Activated CD4-positive, CD25-positive, alpha-beta regulatory T cell (primary cell): Measurements from ENCODE around the gene PLCH1.
"Not testable (repeated sequence)": the region's sequence is repeated elsewhere in the genome, so short reads cannot be mapped to it uniquely, and the experiment has no call there.

Experiments
- DNase-seq, 4 experiments: peaks; one replicate each; lab custom pipeline; 2025; lab: John Stamatoyannopoulos, UW

Gene PLCH1

DNA sequence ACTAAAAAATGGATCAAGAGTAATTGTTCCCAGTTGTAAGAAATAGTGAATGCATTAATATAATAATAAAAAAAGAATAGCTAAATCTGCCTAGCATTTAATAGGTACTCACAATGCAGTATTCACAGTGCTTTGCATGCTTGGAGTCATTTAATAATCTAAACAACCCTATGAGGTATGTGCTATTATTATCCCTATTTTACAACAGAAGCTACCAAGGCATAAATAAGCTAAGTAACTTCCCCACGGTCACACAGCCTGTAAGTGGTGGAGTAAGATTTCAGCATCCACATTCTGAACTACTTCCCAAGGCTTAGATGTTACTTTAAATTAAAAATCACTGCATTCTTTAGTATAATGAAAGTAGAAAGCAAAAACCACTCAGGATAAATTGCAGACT is 102.9 kb downstream of the PLCH1 start:
- DNase-seq: no peak

DNA sequence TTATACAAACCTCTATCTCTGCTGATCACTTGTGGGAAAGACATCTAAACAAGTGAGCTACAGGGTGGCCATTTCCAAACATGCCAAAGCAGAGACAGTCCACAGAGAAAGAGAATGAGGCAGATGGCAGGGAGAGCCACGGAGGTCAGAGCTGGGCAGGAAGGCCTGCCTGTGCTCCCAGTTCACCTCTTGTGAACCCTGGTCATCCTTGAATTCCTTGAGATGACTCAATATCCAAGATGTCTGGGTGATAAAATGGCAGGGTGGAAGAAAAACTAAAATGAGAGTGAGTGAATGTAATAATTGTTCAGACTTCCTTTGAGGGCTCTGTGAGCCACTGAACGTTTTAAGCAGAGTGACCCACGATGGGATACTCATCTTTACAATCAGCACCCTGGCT is 104.8 kb downstream of the PLCH1 start:
- no peak for DNase-seq

GRCh38 chr3:155639462-155640055 is 105.3 kb downstream of the PLCH1 start:
- no peak for DNase-seq

GRCh38 chr3:155638461-155638860 is 106.4 kb downstream of the PLCH1 start:
- DNase-seq: not testable (repeated sequence)

GRCh38 chr3:155637567-155637966 is 107.3 kb downstream of the PLCH1 start:
- DNase-seq: no peak

DNA sequence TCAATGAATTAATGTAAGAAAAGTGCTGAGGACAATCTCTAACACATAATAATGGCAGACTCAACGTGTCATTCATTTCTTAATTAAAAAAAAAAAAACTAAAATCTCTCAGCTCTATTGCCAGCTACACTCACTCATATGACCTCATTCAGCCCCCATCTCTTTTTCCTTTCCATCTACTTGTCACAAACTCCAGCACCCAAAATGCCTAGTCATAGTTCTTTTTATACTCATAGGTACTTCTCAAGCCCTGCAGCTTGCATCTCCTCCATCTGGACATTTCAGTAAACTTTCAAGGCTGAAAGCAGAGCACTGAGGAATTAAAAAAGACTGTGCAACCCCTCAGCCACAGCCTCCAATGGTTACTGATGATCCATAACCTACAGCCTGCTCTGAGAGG is 109.8 kb downstream of the PLCH1 start:
- DNase-seq: no peak

GRCh38 chr3:155634121-155634719 is 110.7 kb downstream of the PLCH1 start:
- no peak for DNase-seq

- no peak for DNase-seq
These were observed 113.4 kb downstream of the PLCH1 start for GRCh38 chr3:155631323-155632019.

GRCh38 chr3:155629556-155629955 is 115.3 kb downstream of the PLCH1 start:
- no peak for DNase-seq

- no peak for DNase-seq
These were observed 115.8 kb downstream of the PLCH1 start for GRCh38 chr3:155629056-155629455.

DNA sequence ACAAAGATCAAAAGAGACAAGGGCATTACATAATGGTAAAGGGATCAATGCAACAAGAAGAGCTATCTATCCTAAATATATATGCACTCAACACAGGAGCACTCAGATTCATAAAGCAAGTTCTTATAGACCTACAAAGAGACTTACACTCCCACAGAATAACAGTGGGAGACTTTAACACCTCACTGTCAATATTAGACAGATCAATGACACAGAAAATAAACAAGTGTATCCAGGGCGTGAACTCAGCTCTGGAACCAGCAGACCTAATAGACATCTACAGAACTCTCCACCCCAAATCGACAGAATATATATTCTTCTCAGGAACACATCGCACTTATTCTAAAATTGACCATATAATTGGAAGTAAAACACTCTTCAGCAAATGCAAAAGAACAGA is 122.2 kb downstream of the PLCH1 start:
- not testable (repeated sequence) for DNase-seq

DNA sequence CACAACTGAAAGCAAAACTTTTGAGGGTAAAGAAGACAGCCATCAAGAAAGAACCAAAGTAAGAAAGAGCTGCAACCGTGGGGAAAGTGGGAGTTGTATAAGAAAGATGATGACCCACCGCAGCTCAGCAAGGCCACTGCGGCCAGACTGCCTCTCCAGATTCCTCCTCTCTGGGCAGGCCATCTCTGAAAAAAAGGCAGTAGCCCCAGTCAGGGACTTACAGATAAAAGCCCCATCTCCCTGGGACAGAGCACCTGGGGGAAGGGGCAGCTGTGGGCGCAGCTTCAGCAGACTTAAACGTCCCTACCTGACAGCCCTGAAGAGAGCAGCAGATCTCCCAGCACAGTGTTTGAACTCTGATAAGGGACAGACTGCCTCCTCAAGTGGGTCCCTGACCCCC is 124.3 kb downstream of the PLCH1 start:
- DNase-seq: not testable (repeated sequence)

GRCh38 chr3:155619118-155619915 is 125.6 kb downstream of the PLCH1 start:
- DNase-seq: no peak

DNA sequence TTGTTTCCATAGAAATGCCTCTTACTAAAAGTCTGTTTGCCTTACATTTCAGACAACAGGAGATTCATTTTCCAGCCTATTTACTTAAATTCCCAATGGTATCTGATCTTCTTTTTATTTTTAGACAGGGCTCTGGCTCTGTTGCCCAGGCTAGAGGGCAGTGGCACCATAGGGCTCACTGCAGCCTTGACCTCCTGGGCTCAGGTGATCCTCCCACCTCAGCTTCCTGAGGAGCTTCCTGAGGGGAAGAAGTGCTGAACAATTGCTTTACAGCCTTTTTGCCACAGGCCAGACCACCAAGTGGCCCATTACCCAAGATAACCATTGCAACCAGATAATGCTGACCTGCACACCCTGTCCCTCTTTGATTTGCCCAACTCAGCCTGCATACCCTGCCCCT is 126.3 kb downstream of the PLCH1 start:
- no peak for DNase-seq

DNA sequence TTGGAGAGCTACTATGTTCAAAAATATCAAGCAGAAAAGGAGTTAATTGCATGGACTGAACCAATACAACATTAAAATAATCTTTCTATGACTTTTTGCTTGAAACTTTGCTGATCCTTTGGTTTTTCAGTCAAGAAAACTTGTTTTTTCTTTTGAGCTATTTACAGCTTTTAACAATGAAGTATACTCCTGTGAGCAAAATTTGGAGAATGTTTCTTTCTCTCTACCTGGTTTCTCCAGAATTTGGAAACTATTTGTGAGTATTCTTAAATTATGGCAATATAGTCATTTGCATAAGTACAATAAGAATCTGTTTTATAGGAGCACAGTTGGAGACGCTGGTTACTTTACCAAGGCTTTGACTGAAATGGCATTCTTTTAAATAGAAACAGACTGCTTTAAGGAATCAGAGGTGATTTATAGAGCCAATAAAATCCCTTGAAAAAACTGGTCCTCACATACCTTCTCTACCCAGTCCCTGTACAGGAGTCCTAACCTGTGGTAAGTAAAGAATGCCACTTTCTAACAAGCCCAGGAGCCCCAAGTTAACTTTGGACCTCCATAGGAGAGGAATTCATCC is 127.4 kb downstream of the PLCH1 start:
- DNase-seq: no peak

DNA sequence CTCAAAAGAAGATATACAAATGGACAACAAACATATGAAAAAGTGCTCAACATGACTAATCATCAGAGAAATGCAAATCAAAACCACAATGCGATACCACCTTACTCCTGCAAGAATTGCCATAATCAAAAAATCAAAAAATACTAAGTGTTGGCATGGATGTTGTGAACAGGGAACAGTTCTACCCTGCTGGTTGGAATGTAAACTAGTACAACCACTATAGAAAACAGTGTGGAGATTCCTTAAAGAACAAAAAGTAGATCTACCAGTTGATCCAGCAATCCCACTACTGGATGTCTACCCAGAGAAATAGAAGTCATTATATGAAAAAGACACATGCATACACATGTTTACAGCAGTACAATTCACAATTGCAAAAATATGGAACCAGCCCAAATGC is 129.7 kb downstream of the PLCH1 start:
- DNase-seq: not testable (repeated sequence)

- DNase-seq: not testable (repeated sequence)
These were observed 130.5 kb downstream of the PLCH1 start for GRCh38 chr3:155614410-155614809.

GRCh38 chr3:155611456-155611855 is 133.4 kb downstream of the PLCH1 start:
- DNase-seq: no peak

GRCh38 chr3:155609586-155609985 is 135.3 kb downstream of the PLCH1 start:
- no peak for DNase-seq

DNA sequence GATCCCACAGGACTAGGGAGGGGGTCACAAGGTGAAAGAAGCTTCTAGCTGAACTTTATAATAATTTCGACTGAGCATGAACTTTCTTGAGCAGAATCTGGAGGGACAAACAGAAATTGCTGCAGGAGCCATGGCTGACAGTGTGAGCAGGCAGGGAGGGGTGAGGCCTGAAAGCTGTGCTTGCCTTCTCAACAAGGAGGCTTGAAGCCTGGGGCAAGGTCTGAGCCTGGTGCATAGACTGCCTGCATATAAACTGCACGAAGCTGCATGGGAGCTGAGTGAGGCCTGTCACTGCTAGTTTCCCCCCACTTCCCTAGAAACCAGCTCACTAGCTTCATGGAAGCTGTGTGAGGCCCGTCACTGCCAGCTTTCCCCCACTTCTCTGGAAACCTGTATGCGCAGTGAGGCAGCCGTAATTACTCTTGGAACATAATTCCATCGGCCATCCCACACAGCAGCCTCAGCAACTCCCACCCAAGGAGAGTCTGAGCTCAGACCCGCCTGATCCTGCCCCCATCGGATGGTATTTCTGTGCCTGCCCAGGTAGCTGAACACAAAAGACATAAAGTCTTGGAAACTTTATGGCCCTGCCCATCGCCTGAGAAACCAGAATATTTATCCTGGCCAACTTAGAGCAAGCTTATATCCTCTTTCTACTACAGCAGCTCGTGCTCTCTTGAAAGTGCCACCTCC is 136.5 kb downstream of the PLCH1 start:
- no peak for DNase-seq

DNA sequence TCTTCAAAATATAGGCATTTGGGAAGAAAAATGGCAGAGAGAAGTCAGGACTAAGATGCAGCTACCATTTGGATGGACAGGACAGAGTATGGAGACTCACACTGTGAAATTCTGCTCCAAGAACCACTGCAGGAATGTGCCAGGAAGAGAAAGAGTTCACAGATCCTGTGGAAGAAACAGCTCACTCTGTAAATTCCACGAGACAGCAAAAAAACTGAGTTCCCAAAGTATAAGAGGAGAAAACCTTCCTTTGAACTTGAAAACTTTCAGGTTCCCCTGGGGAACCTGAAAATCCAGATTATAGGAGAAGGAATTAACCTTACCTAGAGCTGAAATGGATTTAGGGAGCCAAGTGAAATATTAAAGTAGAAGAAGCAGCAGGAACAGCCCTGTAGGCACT is 137.1 kb downstream of the PLCH1 start:
- no peak for DNase-seq

DNA sequence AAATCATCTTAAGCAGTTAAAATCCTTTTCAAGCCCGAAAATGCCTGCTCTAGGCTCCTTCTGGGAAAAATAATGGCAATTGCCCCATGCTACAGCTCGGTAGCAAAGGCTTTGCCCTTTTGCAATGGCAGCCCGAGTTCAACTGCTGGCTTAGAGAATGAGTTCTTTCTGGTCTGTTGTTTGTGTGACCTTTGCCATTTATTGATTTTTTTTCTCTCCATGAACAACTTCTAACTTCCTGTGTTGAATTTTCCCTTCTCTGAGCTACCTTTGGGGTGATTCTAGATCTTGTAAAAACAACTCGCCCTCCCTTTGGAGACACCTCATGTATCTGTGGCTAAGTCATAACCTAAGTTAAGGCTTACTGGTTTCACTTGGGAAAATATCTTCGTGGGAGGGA is 139.3 kb downstream of the PLCH1 start:
- no peak for DNase-seq
